IPS DF 19.7 (cell line): ENCODE measurements around the gene DNAAF5.

Experiments used
- DNase-seq: peaks from one replicate; pipeline ENCODE4 v3.0.0-alpha.2; 2013; ENCODE audit warnings: low read depth, low spot score

DNAAF5 gene

GRCh38 chr7:726084-726853 is at the start of gene DNAAF5:
Gene DNAAF5, plus strand, starts transcription at chr7:726699. Its CDS starts 22 bp downstream, at chr7:726721.
- no peak for DNase-seq

GRCh38 chr7:676972-677385 is 49.5 kb upstream of the DNAAF5 start:
- no peak for DNase-seq

GRCh38 chr7:680411-681127 is 45.9 kb upstream of the DNAAF5 start:
- DNase-seq: no peak

GRCh38 chr7:681551-682307 is 44.8 kb upstream of the DNAAF5 start:
- DNase-seq: no peak

DNA sequence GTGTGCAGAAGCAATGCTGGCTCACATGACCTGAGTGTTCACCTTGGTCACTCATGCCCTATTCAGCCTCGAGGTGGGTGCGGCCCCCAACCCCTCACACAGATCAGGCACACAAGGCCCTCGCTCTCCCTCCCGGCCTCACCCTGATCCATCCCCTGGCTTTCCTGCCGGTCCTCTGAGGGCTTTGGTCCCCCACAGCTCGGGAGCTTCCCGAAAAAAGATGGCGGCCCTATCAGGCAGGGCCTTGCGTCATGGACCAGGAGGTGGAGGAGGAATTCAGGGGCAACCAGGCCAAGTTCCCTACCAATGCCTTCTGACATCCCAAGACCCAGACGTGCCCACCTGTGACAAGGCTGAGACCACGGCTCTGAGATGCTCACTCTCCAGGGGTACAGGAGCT is 43.7 kb upstream of the DNAAF5 start:
- DNase-seq: no peak

DNA sequence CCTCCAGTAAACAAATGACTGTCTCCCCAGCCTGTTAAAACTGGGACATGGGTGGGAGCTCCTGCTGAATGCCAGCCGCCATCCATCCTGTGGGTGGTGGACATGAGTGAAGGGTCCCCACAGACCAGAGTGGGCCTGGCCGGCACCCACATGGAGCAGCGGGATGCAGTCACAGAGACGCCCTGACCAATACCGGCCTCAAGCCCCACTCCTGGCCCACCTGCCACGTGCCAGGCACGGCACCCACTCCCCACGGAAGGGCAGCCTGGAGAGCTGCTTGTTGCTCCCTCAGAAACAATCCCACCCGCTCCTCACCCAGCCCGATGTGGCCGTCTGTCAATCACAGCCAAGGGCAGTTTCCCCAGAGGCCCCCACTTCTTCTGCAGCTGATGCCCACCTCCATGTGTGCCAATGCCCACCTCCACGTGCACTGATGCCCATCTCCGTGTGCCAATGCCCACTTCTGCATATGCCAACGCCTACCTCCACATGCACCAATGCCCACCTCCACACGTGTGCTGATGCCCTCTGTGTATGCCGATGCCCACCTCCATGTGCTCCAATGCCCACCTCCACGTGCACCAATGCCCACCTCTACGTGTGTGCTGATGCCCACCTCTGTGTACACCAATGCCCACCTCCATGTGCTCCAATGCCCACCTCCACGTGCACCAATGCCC is 42.8 kb upstream of the DNAAF5 start:
- DNase-seq: no peak

GRCh38 chr7:684416-684815 is 42.1 kb upstream of the DNAAF5 start:
- no peak for DNase-seq

GRCh38 chr7:685540-685939 is 41.0 kb upstream of the DNAAF5 start:
- no peak for DNase-seq

GRCh38 chr7:690478-691360 is 35.8 kb upstream of the DNAAF5 start:
- no peak for DNase-seq

DNA sequence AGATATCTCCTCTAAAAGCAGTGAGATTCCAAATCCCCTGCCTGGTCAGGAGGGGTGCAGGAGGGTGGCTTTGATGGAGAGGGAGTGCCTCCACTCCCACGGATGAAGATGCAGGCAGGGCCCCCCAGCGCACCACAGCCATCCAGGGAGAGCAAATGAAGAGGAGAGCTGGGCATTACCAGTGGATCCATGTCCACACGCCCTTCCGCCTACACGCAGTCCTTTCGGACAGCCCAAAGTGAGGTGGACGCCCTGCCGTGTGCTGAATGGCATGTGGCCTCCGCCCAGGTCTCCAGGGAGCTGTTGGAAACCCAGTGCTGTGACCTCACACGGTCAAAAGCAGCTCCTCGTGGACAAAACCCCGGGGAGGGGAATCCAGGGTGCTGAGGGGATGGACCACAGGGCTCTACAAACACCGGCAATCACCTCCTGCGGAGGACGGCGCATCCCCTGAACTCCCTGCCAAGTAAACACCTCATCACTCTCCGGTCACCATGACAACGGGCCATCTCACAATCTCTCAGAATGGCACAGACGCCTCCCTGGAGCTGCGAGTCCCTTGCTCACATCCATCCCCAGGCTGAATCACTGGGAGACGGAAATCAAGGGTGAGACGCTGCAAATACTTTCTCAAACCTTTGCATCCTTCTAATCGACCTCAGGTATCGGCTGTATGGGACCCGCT is 35.0 kb upstream of the DNAAF5 start:
- DNase-seq: no peak

DNA sequence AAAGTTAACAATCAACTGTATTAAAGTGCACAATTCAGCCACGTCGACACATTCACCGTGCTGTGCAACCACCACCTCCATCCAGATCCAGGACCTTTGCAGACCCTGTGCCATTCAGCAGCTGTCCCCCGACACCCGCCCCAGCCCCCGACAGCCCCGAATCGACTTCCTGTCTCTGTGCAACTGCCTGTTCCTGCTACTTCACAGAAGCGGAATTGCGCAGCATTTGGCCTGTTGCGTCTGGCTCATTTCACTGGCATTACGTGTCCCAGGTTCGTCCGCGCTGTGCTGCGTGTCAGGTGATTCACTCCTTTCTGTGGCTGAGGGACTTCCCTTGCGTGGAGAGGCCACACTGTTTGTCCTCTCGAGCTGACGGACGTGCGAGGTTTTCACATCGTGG is 33.2 kb upstream of the DNAAF5 start:
- no peak for DNase-seq

DNA sequence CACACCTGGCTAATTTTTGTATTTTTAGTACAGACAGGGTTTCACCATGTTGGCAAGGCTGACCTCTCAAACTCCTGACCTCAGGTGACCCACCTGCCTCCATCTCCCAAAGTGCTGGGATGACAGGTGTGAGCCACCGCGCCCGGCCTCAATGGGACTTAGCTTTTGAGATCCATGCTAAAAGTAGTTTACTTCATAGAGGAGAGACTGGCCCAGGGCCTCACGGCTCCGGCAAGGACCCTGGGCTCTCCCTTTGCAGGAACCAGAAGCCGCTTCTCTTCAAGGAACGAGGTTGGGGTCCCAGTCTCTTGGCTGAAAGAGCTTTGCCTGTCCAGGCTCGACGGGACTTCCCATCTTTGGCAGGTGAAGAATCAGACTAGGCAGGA is 30.1 kb upstream of the DNAAF5 start:
- DNase-seq: no peak

DNA sequence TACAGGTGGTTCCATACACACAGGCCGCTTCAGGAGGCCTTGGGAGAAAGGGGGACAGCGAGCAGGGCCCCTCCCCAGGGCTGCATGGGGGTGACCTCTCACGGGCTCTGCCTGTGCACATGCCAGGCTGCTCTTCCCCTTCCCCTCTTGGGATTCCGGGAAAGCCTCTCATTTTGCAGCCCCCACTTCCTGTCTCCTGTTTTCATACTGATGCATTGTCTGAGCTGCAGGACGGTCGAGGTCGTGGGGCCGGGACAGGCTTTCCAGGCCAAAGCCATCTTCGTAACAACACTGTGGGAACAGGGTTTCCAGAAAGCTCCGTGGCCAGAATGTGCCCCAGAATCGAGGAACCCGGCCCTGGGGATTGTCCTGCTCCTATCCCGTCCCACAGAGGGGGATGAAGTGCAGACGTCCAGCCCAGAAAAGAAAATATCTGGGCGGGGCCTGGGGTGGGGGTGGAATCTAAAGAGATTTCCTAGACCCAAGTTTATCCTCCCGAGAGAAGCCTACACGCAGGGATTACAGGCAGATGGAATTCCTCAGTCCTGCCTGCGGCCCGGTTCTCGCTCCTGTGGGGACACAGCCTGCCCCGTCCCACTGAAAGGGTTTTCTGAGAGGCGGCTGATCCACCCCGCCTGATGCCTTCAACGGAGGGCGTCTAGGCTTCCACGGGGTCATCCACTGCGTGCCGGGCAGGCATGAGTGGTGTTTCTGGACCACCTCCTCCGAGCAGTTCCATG is 29.5 kb upstream of the DNAAF5 start:
- DNase-seq: no peak

DNA sequence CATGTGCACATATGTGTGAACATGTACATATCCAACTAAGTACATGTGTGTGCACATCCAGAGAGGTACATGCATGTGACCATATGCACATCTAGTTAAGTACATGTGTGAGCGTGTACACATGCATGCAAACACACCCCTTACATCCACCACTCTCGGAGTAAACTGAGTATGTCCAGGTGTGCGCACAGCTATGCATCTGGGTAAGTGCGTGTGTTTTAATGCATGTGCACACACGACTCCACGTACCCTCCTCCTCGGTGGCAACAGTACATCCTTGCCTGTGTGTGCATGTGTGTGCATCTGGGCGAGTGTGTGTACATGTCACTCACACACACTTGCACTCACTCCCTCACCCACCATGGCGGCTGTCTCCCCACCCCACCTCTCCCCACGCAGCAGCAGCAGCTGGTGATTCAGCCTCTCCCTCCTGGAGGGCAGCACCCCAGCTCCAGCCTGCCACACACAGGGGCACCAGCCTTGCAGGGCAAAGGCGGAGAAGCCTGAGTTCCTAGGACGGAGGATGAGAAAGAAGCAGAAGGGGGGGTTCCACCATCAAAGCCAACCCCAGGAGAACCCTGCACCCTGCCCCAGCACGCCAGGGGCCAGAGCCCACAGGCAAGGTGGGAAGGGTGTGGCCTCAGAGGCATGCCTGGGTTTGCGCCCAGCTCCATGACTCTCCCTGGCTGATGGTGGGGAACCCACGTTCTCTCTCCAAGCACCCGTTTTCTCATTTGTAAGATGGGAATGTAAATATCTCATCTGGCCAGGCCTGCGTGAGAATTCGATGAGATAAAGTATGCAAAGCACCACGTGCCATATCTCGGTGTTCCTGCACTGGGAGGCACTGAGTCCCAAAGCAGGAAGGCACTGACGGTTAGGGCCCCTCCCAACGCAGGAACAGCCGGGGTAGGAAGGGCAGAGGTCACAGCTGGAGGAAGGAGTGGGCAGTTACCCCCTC is 27.7 kb upstream of the DNAAF5 start:
- no peak for DNase-seq

DNA sequence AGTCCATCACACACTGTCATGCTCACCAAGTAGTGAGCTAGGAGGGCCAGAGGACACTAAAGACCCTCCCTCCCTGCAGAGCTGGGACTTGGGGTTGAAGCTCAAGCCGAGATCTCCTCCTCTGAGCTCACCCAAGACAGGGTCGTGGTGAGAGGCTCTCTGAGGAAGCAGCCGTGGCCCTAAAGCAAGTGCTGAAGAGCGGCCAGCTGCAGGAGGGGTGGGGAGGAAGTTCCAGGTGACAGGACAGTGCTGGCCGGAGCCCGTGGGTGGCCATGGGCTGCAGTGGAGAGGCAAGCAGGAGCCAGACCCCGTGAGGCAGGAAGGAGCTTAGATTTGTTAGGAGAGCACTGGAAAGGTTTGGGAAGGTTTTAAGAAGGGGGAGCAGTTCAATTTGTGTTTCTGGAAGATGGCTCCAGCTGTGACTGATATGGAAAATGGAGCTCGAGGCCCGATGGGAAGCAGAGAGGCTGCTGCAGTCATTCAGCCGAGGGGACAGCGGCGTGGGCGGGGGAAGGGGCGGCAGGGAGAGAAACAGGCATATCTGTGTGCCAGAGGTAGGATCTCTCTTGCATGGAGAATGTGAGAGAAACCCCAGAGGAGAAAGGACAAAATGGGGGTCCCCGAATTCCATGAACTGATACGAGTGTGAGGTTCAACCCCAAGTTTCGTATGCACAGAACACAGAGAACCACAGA is 26.9 kb upstream of the DNAAF5 start:
- DNase-seq: no peak

- DNase-seq: no peak
These were observed 25.3 kb upstream of the DNAAF5 start for GRCh38 chr7:701086-701671.

- DNase-seq: no peak
These were observed 23.4 kb upstream of the DNAAF5 start for GRCh38 chr7:703049-703448.
